SHP77 (cell line): ENCODE results near the gene TEAD1.

Experiments used
- DNase-seq, 2 experiments: peaks; one replicate each; lab custom pipeline; 2025; lab: John Stamatoyannopoulos, UW

The TEAD1 gene

GRCh38 chr11:12989428-12990161 is 315.4 kb downstream of the TEAD1 start:
- DNase-seq = no peak

DNA sequence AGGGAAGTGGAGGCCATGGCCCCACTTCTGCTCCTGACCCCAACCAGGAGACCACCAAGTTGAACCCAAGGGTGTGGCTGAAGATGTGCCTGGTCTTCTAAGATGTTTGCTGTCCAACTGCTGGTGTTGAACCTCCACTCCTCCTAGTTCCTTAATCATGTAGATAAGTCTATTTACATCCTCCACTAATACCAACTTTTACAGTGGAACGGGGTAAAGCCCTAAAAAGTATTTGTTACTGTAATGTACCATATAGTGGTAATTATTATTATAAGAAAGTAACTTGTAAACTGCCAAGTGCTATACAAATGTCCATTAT is 315.9 kb downstream of the TEAD1 start:
- no peak for DNase-seq

GRCh38 chr11:12991426-12991825 is 317.2 kb downstream of the TEAD1 start:
- DNase-seq = no peak

DNA sequence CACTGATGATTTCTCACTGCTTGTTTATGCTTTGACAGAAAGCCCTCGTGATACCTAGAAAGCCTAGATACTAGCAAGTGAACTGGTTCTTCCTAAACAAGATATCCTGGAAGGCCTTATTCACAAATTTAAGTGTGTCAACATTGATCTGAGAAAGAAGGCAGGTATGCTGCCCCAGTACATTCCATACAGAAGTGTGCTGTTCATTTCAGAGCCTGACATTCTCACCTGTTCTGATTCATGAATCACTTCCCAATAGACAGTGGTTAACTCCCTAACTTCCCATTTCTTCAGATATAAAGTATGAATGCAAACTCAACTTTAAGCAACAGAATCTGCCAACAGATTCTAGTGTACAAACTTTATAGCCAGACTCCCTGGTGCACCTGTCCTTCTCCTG is 319.4 kb downstream of the TEAD1 start:
- DNase-seq = no peak
